Measurements from ENCODE around the gene MTUS2.

MTUS2 gene

DNA sequence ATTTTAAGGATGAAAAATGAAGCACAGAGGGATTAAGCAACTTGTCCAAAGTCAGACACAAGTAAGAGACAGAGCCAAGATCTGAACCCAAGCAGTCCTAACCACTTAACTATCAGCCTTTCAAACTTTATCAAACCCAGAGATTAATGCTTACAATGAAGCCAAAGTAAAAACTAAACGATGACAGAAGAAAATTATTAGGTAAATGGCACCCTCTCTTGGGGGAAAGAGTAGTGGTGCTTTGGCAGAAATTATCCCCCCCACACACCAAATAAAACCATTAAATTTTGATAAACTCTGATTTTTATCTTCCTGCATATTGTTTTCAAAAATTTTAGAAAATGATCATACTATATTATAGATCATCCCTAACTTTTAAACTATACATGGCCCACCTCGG is 446.1 kb downstream of the MTUS2 start:
- peak; percentile 6 for DNase-seq

DNA sequence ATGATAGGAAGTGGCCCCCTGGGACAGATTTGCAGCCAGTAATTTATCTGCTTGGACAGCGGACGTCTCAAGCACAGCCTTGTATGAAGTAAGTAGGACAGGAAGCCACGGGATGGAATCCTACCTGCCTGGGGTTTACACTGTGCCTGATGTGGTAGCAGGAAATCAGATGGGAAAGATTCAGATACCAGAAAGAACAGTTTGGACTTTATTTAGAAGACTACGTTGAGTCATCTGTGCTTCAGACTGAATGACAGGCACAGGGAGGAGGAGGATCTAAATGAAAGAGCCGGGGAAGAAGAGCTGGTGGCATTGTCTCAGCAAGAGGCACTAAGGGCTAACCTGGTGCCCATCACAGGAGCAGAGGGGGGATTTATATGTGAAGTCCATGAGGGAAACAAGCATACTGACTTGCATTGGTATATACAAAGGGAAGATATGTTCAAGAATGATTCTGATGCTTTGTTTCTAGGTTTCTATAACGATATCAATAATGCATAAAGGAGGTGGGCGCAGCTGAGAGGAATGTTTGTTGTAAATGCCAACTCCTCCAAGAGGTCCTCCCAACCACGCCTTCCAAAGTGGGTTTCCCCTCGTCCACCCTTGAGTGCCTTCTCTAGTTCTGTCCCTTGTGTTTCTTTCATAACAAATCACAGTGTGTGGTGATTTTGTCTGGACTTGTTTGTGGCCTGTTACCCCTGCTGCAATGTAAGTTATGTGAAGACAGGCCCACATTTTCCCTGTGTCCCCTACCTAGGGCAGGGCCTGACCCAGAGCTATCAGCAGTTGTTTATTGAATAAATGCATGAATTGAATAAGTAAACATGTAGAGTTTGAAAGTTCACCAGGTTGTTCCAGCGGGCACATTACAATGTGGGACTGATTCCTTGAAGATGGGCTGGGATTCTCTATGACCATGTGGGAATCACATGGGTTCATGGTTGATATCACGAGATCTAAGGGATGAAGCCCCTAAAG is 446.9 kb downstream of the MTUS2 start:
- no peak for DNase-seq

DNA sequence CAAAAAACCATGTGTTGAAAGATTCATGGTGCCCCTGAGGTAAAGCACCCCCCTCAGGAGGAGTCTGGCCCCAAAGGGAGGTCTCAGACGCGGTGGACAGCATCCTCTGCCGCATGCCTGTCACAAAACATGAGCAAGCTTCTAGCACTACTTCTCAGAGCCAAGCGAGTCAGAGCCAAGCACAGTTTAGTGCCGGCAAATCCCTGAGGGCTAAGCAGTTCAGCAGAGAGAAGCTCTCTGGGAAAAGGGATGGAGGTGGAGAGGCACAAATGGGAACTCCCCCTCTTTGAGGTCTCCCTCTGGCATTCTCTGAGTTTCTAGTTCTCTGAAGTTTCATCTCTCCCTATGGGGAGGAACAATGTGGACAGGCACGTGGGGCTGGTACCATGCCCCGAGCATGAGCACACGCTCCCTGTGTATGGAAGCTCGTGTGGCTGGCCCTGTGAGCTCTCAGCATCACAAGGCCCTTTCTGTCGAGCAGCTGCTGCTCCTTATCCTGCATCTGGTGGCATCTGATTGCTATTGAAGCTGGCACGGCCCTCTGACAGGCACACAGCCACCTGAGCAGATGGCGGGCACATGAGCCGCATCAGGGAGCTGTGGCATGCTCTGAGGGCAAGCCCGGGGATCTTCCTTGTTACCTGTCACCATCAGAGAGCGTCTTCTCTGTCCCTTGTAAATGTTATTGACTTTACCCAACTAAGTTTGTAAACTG is 450.3 kb downstream of the MTUS2 start:
- no peak for DNase-seq

DNA sequence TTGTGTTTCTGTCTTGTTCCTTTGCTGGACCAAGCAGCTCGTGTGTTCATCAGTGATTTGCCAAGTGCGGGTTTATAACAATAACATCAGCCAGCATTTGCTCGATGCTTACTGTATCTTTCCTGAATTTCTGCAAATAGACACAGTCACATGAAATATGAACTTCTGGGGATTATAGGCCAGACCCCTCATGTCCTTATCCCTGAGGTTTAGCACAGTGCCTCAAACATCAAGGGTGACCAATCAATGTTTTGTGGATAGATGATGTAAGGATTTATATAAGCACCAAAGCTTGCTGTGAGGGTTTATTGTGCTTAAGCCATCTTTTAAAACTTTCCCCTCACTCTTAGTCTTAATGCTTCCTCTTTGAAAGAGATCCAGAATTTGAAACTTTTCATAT is 451.5 kb downstream of the MTUS2 start:
- DNase-seq = no peak

DNA sequence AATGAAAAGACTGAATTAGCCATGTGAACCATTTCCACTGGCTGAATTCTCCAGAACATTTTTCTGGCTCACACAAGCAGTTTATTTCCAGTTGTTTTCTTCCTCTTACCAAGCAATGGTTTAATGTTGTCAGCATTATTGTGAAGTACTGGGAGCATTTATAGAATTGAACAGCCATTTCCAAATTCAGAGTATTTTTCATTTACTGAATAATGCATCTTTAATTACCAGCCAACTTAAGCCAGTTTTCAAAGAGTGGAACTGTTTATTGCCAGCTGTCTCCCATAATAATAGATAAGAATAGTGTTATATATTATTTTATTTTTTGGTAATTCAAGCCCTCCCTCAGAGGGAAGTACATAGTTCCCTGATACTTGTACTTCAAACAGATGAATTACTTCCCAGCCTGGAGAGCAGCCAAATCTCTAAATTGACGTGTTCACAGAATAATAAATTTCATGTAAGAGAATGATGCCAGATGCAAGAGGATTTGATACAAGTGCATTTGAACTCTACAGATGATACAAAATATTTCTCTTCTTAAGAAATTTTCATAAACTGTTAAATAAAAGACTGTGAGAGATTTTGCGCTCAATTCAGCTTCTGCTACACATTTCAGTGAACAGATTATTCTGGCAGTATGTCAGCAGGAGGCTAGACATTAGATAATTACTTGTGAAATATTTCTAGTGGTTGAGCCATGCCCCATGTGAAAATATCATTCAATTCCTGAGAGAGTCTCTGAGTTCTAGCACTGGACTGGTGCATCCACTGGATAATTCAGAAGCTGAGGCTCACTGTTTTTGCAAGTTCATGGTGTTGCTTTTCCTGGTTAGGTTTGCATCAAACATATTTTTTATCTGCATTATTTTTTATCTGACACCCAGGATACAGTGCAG is 459.5 kb downstream of the MTUS2 start:
- DNase-seq = no peak

DNA sequence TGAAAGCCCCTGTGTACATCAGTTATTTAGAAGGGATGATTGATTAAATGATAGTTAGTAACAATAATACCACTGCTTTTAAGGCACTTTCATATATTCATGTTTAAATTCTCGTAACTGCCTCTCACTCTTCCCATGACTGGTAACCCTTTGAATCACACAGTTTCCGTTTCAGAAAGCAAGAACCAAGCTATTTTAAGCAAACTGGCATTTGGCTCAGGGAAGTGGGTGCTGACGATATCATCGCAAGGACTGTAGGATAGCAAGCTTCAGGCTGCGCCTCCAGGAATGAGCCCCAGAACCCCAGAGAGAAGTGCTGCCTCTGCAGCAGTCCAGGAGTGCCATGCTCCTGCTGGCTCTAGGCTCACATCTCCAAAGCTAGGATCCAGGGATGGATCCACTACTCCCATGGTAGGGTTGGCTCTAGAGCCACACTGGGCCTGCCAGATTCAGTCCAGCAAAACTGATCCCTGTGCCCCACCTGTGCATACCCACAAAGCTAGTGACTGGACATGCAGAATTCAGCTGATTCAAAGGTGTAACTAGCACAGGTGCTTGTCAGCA is 461.9 kb downstream of the MTUS2 start:
- no peak for DNase-seq

DNA sequence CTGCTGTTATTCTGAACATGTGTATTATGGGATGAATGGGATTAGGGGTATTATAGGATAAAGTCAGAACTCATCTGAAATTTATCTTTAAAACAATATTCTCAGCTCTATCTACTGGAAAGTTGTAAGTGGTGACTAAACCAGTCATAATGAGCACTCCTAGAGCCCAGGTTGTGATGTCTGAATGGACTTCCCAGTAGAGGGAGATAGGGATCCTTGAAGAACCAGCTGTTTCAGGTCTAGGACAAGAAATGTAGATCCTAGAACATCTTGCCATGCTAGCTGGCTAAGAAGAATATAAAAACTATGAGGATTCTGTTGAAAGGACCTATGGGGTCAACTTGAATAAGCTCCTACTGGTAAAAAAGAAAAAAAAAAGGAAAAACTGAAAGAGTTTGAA is 464.6 kb downstream of the MTUS2 start:
- no peak for DNase-seq

DNA sequence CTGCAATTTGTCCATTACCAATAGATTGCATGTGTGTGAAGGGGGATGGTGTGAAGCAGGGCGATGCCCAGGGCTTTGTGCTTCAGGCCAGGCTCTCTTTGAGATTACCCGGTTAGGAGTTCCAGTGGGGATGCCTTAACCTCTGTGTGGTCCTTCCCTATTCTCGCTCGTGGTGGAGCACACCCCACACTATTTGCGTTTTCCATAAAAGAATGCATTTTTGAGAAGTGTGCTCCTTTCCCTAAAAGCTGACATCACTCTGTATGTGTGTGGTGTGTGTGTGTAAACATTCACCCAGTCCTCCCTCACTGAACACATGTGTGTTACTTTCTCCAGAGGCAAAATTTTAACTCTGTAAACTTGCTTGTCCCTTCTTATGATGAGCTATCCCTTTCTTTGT is 467.1 kb downstream of the MTUS2 start:
- DNase-seq = no peak

DNA sequence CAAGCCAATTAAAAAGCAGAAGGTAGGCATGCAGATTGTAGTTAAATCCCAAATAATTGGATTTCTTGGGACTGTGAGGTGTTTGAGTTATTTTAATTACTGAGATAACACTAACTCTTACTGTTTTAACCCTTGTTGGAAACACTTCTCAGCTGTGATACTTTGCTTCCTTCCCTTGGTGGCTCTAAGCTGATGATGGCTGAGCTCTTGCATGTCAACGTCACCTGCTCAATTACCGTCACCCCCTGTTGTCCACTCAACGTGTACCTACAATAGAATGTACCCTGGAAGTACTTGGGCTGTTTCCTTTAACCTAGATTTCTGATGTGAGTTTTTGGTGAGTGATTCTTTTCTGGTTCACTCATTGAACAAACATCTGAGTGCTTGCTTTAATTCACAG is 471.9 kb downstream of the MTUS2 start:
- no peak for DNase-seq

DNA sequence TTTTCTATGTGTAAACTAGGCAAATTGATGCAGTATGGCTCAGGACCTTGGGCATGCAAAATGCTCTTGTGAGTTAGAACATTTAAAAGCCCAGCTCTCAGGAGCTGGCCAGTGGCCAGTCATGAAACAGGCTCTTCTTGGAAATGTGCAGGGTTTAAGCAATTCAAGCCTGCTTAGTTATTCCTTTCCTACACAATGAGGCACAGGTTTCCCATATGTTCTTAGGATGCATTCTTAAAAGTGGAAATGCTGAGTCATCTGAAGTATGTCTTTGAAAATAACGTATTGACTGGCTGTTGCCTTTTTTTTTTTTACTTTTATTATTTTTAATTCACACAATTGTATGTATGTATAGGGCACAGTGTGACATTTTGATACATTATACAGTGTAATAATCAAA is 474.7 kb downstream of the MTUS2 start:
- DNase-seq = no peak

DNA sequence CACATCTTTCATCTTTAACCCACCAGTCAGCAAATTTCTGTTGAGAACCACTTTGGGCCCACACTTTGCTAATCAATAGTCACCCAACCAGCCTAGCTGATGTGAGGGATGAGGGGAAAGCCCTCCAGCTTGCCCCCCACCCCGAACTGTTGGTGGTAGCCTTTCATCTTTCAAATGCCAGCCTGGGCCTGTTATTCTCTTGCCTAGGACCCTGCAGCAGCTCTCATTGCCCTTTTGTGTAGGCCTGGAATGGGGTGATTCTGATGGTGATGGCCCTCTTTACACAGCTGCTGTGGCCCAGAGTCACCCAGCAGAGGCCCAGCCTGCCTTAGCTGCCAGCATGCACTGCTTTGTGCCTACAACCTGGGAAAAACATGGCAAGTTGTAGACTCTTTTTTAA is 480.9 kb downstream of the MTUS2 start:
- no peak for DNase-seq

DNA sequence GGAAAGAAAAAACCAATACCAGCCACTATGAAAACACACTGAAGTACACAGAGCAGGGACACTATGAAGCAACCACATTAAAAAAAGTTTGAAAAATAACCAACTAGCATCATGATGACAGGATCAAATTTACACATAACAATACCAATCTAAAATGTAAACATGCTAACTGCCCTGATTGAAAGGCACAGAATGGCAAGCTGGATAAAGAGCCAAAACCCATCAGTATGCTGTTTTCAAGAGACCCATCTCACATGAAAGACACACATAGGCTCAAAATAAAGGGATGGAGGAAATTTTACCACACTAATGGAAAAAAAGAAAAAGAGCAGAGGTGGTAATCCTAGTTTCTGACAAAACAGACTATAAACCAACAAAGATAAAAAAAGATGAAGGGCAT is 484.0 kb downstream of the MTUS2 start:
- DNase-seq = no peak

DNA sequence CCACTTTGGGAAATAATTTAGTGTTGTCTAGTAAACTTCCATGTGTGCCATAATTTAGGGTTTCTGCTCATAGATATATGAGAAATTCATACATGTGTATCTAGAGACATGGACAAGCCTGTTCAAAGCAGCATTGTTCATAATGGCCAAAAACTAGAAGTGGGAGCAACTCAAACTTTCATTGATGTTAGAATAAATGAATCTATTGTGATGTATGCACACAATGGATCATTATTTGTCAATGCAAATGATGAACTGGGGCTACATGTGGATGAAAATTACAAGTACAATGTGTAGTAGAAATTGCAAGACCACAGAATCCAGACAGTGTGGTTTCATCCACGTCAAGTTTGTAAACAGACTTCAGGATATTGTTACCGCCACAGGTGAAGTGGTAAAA is 490.7 kb downstream of the MTUS2 start:
- DNase-seq = no peak

DNA sequence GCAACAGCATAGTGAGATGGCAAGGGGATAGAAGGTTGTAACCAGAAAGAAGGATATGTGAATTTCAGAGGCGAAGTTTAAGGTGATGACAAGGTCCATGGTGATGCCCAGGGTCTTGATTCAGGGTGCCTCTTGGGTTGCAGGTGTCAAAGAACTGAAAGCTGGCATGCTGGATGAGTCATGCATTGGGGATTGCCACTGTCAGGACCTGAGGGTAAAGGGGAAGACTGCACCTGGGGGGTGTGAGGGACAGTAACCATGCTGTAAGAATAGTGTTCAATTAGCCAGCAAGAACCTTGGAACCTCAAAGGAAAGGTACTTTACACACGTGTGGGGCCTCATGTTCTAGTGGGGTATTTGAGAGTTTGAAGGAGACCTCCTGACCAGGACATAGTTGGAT is 495.7 kb downstream of the MTUS2 start:
- no peak for DNase-seq

DNA sequence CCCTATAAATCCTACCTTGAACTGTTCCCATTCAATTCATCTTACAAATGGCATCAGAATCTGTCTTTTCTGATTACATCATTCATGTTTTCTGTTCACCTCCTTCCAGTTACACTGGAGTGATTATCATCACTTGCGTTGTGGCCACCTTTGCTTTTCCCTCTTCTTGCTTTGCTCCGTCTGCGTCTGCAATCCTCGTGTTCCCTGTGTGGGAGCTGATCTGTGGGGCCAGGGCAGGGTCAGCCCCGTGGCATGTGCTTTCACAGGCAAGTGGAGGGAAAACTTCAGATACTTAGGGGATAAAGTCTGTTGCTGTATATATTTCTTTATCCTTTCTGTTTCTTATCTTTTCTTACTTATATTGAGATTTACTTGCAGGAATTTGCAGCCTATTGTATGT is 497.7 kb downstream of the MTUS2 start:
- no peak for DNase-seq

DNA sequence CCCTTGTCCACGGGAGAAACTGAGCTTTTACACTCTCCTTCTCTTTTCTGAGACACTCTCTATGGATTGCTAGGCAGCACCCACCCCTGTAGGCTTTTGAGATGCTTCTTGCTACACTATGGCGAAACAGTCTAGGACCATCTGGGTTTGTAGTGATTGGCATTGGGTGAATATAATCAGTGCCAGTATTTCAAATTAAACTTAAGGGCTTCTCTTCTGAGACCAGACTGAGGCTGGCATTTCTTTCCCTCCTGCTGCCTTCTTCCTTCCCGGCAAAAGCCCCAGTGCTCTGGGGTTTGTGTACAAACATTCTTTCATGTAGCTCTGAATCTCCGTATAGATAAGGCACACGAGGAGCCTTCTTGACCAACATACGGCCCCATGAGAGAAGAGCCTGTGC is 498.6 kb downstream of the MTUS2 start:
- no peak for DNase-seq

DNA sequence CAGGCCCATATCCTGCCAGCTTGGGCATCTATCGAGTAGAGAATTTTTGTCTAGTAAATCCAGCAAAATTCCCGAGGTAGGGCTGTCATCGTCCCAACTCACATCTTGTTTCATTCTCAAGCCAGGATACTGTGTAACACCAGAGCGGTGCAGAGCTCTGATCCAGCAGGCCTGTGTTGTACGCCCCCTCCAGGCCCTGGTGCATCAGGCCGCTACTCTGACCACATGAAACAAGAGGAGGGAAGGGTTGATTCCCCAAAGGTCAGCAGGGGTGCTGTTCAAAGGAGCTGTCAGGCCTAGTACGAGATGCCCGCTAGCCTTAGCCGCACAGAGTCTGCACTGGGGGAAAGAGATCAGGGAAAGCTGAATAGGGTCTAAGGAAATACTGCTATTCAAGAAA is 499.3 kb downstream of the MTUS2 start:
- no peak for DNase-seq

DNA sequence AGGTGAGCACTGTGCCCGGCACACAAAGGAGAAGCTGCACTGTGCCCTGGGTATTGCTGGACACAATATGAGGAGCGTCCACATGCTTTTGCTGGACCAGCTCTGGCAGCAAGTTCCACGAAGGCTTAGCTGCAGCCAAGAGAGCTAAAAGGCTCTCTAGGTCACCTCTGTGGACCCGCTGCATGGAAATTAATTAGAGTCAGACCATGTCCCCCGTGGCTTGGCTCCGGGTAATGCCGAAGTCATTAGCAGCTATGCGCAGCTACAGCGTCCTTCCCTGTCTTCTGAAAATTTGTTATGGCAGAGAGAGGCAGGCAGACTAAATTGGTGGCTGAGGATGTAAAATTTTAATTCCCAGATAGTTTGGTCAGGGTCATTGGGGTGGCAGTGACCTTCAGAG is 503.8 kb downstream of the MTUS2 start:
- no peak for DNase-seq

DNA sequence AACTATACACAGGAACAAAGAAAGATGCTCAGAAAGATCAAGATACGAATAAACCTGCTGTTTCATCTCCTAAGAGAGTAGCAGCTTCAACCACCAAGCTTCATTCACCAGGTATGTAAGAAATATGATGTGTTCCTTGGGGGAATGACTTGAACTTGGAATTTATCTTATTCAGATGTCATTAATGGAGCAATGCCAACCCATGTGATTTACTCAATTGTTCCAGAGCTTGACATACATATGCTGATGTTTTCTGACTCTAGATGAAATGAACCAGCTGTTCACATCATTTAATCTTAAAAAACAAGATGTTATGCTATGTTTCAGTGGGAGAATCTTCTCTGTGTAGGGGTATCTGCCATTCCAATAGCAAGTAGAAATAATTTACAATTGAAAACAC is 504.5 kb downstream of the MTUS2 start:
- DNase-seq = no peak

DNA sequence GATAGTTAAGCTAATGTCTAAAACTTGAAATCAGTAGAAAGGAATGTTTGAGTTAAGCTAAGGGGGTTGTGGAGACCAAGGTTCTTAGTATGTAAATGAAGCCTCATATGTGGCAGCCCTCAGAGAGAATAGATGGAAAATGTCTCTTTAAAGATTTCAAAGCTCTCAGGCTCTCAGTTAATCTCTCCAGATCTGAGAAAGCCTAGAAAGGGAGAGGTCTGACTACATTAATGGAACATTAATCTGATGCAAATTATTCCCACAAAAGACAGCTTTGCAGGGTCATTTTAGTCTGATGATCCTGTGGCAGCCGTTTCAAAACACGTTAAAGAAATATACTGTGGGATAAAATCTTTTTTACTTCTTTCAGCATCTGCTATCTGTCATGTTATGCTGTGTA is 508.4 kb downstream of the MTUS2 start:
- no peak for DNase-seq

DNA sequence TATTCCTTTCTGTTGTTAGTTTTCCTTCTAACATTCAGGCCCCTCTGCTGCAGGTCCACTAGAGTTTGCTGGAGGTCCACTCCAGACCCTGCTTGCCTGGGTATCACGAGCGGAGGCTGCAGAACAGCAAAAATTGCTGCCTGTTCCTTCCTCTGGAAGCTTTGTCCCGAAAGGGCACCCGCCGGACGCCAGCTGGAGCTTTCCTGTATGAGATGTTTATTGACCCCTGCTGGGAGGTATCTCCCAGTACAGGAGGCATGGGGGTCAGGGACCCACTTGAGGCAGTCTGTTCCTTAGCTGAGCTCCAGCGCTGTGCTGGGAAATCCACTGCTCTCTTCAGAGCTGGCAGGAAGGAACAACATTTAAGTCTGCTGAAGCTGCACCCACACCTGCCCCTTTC is 516.2 kb downstream of the MTUS2 start:
- no peak for DNase-seq

DNA sequence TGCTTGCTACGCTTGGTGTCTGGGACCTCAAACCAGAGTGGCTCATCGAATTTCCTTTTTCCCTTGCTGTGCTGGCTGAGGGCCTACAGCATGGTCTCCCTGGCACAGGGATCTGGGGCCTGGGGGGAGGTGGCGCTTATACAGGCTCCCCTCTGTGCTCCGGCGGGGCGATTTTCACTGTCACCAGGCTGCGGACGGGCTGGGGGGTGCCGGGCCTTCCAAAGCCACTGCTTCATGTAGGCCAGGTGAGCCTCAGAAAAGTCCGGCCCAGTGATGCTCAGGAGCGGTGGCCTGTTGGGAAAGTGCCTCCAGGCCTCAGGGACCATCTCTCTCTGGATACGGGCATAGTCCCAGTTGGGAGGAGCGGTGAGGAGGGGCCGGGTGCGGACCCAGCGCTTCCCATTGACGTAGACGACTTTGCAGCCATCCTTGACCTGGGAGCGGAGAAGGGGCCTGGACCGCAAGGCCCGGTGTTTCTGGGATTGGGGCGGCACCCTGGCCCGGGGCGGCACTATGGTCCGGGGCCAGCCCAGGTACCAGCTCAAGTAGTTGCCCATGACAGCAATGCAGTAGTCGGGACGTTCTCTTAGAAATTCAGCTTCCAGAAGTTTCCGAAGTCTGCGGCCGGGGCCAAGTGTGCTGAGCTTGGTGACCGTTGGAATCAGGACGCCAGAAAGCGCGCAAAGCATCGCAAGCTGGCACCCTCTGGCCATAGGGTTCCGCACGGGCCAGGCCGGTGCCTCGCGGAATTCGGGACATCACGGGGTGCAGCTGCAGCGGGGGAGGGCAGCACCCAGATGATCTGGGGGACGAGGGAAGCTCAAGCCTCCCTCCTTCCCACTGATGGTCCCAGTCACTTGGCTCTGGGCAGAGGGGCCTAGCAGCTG is 519.5 kb downstream of the MTUS2 start:
- DNase-seq = no peak
